K562 (cell line): Measurements from ENCODE around the gene SLC2A4. TPM values are rescaled to one million over a fixed set of nuclear protein-coding genes. Genes with fewer than 3 reads are reported as not detected.

Experiments
- DIDO1 ChIP-seq: fragments of 450-650 bp; IDR thresholded peaks from 2 replicates; pipeline ENCODE4 v1.6.1; 2016; ENCODE audit warnings: low read depth, missing biosample characterization, missing genetic modification characterization
- GTF2F1 ChIP-seq: IDR thresholded peaks from 2 replicates; pipeline ENCODE4 v1.6.1; 2011; ENCODE audit warnings: low read depth, low read length, improper control_type of control experiment
- HNRNPL ChIP-seq: fragments of 200-400 bp; formaldehyde crosslinking; IDR thresholded peaks from 2 replicates; pipeline ENCODE4 v1.6.1; 2017; ENCODE audit warnings: low read depth, mild to moderate bottlenecking, low read length
- ILK ChIP-seq: fragments of 450-650 bp; IDR thresholded peaks from 2 replicates; pipeline ENCODE4 v1.6.1; 2016; ENCODE audit warnings: missing genetic modification characterization, low read depth, mild to moderate bottlenecking, missing compliant biosample characterization, moderate library complexity, borderline replicate concordance
- KHSRP ChIP-seq: fragments of 450-650 bp; IDR thresholded peaks from 2 replicates; pipeline ENCODE4 v1.6.1; 2017
- KLF10 ChIP-seq: fragments of 250-450 bp; sonication (Bioruptor Pico); IDR thresholded peaks from 2 replicates; pipeline ENCODE4 v1.6.1; 2021; ENCODE audit warnings: matching md5 sums
- NR3C1 ChIP-seq: sonication (generic); formaldehyde crosslinking; IDR thresholded peaks from 2 replicates; pipeline ENCODE4 v1.8.1; 2022; ENCODE audit warnings: missing genetic modification reagents
- PHF8 ChIP-seq: fragments of 200-600 bp; sonication (generic); IDR thresholded peaks from 2 replicates; pipeline ENCODE4 v1.6.1; 2012; ENCODE audit warnings: mixed run types, mild to moderate bottlenecking, inconsistent platforms, low read length, moderate library complexity, borderline replicate concordance
- POLR2AphosphoS5 ChIP-seq: IDR thresholded peaks from 2 replicates; pipeline ENCODE4 v1.6.1; 2011; ENCODE audit warnings: mild to moderate bottlenecking, low read depth, low read length, moderate library complexity; ENCODE audit not compliant: control insufficient read depth, insufficient read depth
- RUNX1 ChIP-seq: sonication (generic); IDR thresholded peaks from 2 replicates; pipeline ENCODE4 v1.6.1; 2016; ENCODE audit warnings: antibody characterized with exemption, low read depth
- SMARCA4 ChIP-seq: fragments of 450-650 bp; IDR thresholded peaks from 2 replicates; pipeline ENCODE4 v1.6.1; 2016
- TAF15 ChIP-seq: fragments of 200-400 bp; formaldehyde crosslinking; IDR thresholded peaks from 2 replicates; pipeline ENCODE4 v1.6.1; 2017; ENCODE audit warnings: mild to moderate bottlenecking, low read depth, low read length, moderate library complexity
- TEAD4 ChIP-seq, 2 experiments: sonication (generic) in 1 of 2; formaldehyde crosslinking in 1 of 2; IDR thresholded peaks; 2 replicates each; pipeline versions ENCODE4 v1.6.1 to v1.8.0; 2012 to 2022; ENCODE audit warnings: borderline replicate concordance in 1 of 2, inconsistent platforms in 1 of 2, low read length in 1 of 2, mild to moderate bottlenecking in 1 of 2, missing genetic modification reagents in 1 of 2
- ZKSCAN3 ChIP-seq: fragments of 250-450 bp; sonication (Bioruptor Pico); IDR thresholded peaks from 2 replicates; pipeline ENCODE4 v1.4.0; 2020
- ZNF134 ChIP-seq: fragments of 250-450 bp; sonication (Bioruptor Pico); conservative IDR thresholded peaks from 2 replicates; pipeline ENCODE4 v1.4.0; 2020
- ZNF232 ChIP-seq: sonication (generic); formaldehyde crosslinking; IDR thresholded peaks from 2 replicates; pipeline ENCODE4 v1.8.0; 2022; ENCODE audit warnings: mild to moderate bottlenecking, missing genetic modification reagents
- ZNF507 ChIP-seq: conservative IDR thresholded peaks from 2 replicates; pipeline ENCODE4 v1.6.1; 2017; ENCODE audit warnings: missing genetic modification characterization, missing compliant biosample characterization
- ZNF77 ChIP-seq: fragments of 250-450 bp; sonication (Bioruptor Pico); IDR thresholded peaks from 2 replicates; pipeline ENCODE4 v1.5.0; 2020
- ZNF79 ChIP-seq: fragments of 250-450 bp; sonication (Bioruptor Pico); IDR thresholded peaks from 2 replicates; pipeline ENCODE4 v1.4.0; 2020; ENCODE audit warnings: low read depth, mild to moderate bottlenecking, moderate library complexity
- polyA plus RNA-seq, 8 experiments: library from polyadenylated mRNA; depleted of rRNA in 4 of 8; stranded (reverse) in 5 of 8; unstranded in 3 of 8; fragments of >200 nt; fragmentation: Nextera tagmentation in 2 of 8; fragmentation: Illumina TruSeq in 1 of 8; extraction: Ambion mirVana in 2 of 8; extraction: Trizol in 1 of 8; gene quantifications; 2 replicates each; pipeline versions ENCODE4 v1.2.1 to v1.2.3, GENCODE V29; 2011 to 2014; ENCODE audit warnings: inconsistent platforms in 1 of 8, missing spikeins in 1 of 8
- total RNA-seq, 7 experiments: library from RNA; depleted of rRNA in 6 of 7; stranded (reverse); fragments of >200 nt in 6 of 7; fragmentation: Illumina TruSeq in 2 of 7; extraction: Trizol in 2 of 7; gene quantifications; 2 replicates each; pipeline versions ENCODE4 v1.2.1 to v1.2.3, GENCODE V29; 2011 to 2021; ENCODE audit warnings: low replicate concordance in 1 of 7
- TF ChIP-seq, protein P1 (sequence below): fragments of 450-650 bp; IDR thresholded peaks from 2 replicates; pipeline ENCODE4 v1.6.1; 2017; ENCODE audit warnings: antibody characterized with exemption, mild to moderate bottlenecking
- TF ChIP-seq, protein P2 (sequence below): fragments of 250-450 bp; sonication (Bioruptor Pico); IDR thresholded peaks from 2 replicates; pipeline ENCODE4 v1.8.0; 2022; ENCODE audit warnings: moderate library complexity, mild to moderate bottlenecking, inconsistent platforms
- TF ChIP-seq, protein P3 (sequence below): sonication (generic); formaldehyde crosslinking; IDR thresholded peaks from 2 replicates; pipeline ENCODE4 v1.8.0; 2022; ENCODE audit warnings: mild to moderate bottlenecking, missing genetic modification reagents
- TF ChIP-seq, protein P4 (sequence below): sonication (generic); formaldehyde crosslinking; IDR thresholded peaks from 2 replicates; pipeline ENCODE4 v1.8.1; 2023; ENCODE audit warnings: mild to moderate bottlenecking, missing genetic modification reagents

The SLC2A4 gene
- total and polyA plus RNA-seq, 9 of the 15 experiments (the other 6 are each of a cell fraction or from before 2014, with no cell fraction given): 0.74 to 3.5 (median 1.6) TPM

DNA sequence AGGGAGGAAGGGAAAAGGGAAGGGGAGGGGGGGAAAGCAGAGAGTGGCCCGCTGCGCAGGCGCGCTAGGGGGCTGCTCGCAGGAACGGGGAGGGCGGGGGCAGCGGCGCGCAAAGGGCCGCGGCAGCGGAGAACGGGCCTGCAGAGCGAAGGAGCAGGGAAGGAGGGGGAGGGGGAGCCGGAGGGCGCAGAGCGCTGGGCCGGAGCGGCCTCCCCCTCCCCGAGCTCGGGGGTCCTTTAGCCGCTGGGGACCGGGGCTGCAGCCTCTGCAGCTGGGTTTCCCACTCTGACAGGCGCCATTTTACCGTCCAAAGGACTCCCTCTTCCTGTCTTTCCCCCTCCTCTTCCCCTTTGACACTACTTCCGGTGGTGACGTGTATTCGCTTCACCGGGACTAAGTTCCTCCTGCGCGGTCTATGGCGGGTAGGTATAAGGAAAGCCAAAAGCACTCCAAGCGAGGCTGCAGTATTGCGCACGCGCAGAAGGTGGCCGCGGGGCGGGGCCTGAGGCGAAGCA is 29.8 kb upstream of the SLC2A4 start, which contains the start of gene CTDNEP1 (continued):
- TF ChIP-seq, protein P1, sequence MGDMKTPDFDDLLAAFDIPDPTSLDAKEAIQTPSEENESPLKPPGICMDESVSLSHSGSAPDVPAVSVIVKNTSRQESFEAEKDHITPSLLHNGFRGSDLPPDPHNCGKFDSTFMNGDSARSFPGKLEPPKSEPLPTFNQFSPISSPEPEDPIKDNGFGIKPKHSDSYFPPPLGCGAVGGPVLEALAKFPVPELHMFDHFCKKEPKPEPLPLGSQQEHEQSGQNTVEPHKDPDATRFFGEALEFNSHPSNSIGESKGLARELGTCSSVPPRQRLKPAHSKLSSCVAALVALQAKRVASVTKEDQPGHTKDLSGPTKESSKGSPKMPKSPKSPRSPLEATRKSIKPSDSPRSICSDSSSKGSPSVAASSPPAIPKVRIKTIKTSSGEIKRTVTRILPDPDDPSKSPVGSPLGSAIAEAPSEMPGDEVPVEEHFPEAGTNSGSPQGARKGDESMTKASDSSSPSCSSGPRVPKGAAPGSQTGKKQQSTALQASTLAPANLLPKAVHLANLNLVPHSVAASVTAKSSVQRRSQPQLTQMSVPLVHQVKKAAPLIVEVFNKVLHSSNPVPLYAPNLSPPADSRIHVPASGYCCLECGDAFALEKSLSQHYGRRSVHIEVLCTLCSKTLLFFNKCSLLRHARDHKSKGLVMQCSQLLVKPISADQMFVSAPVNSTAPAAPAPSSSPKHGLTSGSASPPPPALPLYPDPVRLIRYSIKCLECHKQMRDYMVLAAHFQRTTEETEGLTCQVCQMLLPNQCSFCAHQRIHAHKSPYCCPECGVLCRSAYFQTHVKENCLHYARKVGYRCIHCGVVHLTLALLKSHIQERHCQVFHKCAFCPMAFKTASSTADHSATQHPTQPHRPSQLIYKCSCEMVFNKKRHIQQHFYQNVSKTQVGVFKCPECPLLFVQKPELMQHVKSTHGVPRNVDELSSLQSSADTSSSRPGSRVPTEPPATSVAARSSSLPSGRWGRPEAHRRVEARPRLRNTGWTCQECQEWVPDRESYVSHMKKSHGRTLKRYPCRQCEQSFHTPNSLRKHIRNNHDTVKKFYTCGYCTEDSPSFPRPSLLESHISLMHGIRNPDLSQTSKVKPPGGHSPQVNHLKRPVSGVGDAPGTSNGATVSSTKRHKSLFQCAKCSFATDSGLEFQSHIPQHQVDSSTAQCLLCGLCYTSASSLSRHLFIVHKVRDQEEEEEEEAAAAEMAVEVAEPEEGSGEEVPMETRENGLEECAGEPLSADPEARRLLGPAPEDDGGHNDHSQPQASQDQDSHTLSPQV: no peak
- TF ChIP-seq, protein P2, sequence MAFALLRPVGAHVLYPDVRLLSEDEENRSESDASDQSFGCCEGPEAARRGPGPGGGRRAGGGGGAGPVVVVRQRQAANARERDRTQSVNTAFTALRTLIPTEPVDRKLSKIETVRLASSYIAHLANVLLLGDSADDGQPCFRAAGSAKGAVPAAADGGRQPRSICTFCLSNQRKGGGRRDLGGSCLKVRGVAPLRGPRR: no peak
- no peak for TF ChIP-seq HNRNPL
- no peak for TF ChIP-seq TEAD4 (IDR thresholded peaks at IDR 0.05; ENCODE audit: low read length)
- TF ChIP-seq TEAD4 (CRISPR knock-in tag; IDR thresholded peaks at IDR 0.05; ENCODE audit: borderline replicate concordance): no peak
- no peak for TF ChIP-seq POLR2AphosphoS5
- TF ChIP-seq NR3C1 (CRISPR knock-in tag): no peak
- no peak for TF ChIP-seq GTF2F1
- TF ChIP-seq TAF15: no peak
- TF ChIP-seq RUNX1: no peak
- no peak for TF ChIP-seq KHSRP
- TF ChIP-seq PHF8: peak; percentile 40; the same call in 1 of the 2 replicates
- no peak for TF ChIP-seq ZKSCAN3 (CRISPR knock-in tag)
- no peak for TF ChIP-seq ZNF134
- TF ChIP-seq, protein P3, sequence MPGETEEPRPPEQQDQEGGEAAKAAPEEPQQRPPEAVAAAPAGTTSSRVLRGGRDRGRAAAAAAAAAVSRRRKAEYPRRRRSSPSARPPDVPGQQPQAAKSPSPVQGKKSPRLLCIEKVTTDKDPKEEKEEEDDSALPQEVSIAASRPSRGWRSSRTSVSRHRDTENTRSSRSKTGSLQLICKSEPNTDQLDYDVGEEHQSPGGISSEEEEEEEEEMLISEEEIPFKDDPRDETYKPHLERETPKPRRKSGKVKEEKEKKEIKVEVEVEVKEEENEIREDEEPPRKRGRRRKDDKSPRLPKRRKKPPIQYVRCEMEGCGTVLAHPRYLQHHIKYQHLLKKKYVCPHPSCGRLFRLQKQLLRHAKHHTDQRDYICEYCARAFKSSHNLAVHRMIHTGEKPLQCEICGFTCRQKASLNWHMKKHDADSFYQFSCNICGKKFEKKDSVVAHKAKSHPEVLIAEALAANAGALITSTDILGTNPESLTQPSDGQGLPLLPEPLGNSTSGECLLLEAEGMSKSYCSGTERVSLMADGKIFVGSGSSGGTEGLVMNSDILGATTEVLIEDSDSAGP (CRISPR knock-in tag): no peak
- TF ChIP-seq, protein P4, sequence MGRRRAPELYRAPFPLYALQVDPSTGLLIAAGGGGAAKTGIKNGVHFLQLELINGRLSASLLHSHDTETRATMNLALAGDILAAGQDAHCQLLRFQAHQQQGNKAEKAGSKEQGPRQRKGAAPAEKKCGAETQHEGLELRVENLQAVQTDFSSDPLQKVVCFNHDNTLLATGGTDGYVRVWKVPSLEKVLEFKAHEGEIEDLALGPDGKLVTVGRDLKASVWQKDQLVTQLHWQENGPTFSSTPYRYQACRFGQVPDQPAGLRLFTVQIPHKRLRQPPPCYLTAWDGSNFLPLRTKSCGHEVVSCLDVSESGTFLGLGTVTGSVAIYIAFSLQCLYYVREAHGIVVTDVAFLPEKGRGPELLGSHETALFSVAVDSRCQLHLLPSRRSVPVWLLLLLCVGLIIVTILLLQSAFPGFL (CRISPR knock-in tag): no peak
- no peak for TF ChIP-seq ZNF79
- no peak for TF ChIP-seq ZNF232 (CRISPR knock-in tag)
- no peak for TF ChIP-seq ZNF77 (CRISPR knock-in tag)
- no peak for TF ChIP-seq DIDO1 (tag)
- TF ChIP-seq ILK: no peak
- no peak for TF ChIP-seq ZNF507 (tag)
- no peak for TF ChIP-seq KLF10 (CRISPR knock-in tag)
- no peak for TF ChIP-seq SMARCA4
